Motor neuron (in vitro differentiated cells): ENCODE measurements around the gene PTPRR. TPM values are rescaled to one million over a fixed set of nuclear protein-coding genes. Genes with fewer than 3 reads are reported as not detected.

Experiments used
- ATAC-seq, 8 experiments: fragments of 200-7000 bp; cut with Tn5 transposase; replicated peaks in 6 of 8; 2 replicates each; pipeline ENCODE4 v1.8.0; 2021; ENCODE audit warnings: mild to moderate bottlenecking in 8 of 8, moderate library complexity in 8 of 8
- H3K27ac ChIP-seq, 2 donors: fragments of 250-450 bp; sonication (Bioruptor Pico); 2 replicates each; pipeline ENCODE4 v1.9.0; 2021; ENCODE audit warnings: antibody characterized with exemption in 2 of 2, mild to moderate bottlenecking in 2 of 2, moderate library complexity in 1 of 2
- H3K4me1 ChIP-seq, 2 donors: fragments of 250-450 bp; sonication (Bioruptor Pico); replicated peaks in 1 of 2; 2 replicates each; pipeline ENCODE4 v1.6.1; 2021; ENCODE audit warnings: antibody characterized with exemption in 2 of 2, mild to moderate bottlenecking in 2 of 2, moderate library complexity in 1 of 2
- H3K4me3 ChIP-seq, 5 donors: fragments of 250-450 bp; sonication (Bioruptor Pico); 2 replicates each; pipeline ENCODE4 v1.9.0; 2021; ENCODE audit warnings: antibody characterized with exemption in 5 of 5, mild to moderate bottlenecking in 5 of 5, moderate library complexity in 4 of 5
- WGBS, 10 experiments: fragments of 450-650 bp; shearing (Covaris generic); methylation state at CpG; one replicate each; pipeline ENCODE4 v1.0.0; 2022; 5-methylcytosine and 5-hydroxymethylcytosine counted together
- in situ Hi-C, 9 experiments: fragments of 400-800 bp; cut with MboI; loops; one replicate each; pipeline ENCODE4 v1.15.0; 2021; ENCODE audit warnings: low sequenced_read_pairs in 9 of 9, low pct_unique_long_range_greater_than_20kb in 2 of 9; ENCODE audit not compliant: unreplicated experiment in 9 of 9
- total RNA-seq, 8 experiments: library from RNA; unstranded; fragments of 300-600 nt; gene quantifications; 2 replicates each; pipeline versions ENCODE4 v1.2.3 to v1.2.4, GENCODE V29; 2022

PTPRR gene
- total RNA-seq, 8 experiments from 2014 or later = 0.18 to 3.6 (median 2.1) TPM; not detected in 1

- 0 to 100% (median 76%) methylated on average over 1 to 2 of the region's 2 CpGs for WGBS, 10 experiments
- peak in 1 of 8 experiments; percentile 11 for ATAC-seq
- in situ Hi-C loops = no loop called here
- H3K4me1 ChIP-seq = peaks cover 0 to 10% of the 10 kb centered on the region in 2 donors
- H3K27ac ChIP-seq = no peak overlapping the region
- H3K4me3 ChIP-seq = no peak overlapping the region
These were observed 158.5 kb downstream of the PTPRR start for GRCh38 chr12:70762000-70762399.

- 77 to 100% (median 93%) methylated on average over 5 to 10 of the region's 12 CpGs for WGBS, 10 experiments
- no peak overlapping the region for H3K4me3 ChIP-seq
- in situ Hi-C loops = no loop called here
- no peak for ATAC-seq
- peaks cover 0 to 18% of the 10 kb centered on the region in 2 donors for H3K4me1 ChIP-seq
- no peak overlapping the region for H3K27ac ChIP-seq
These were observed 161.2 kb downstream of the PTPRR start for GRCh38 chr12:70759161-70759918.

- no peak overlapping the region for H3K4me3 ChIP-seq
These were observed 162.1 kb downstream of the PTPRR start for GRCh38 chr12:70758494-70758845.

DNA sequence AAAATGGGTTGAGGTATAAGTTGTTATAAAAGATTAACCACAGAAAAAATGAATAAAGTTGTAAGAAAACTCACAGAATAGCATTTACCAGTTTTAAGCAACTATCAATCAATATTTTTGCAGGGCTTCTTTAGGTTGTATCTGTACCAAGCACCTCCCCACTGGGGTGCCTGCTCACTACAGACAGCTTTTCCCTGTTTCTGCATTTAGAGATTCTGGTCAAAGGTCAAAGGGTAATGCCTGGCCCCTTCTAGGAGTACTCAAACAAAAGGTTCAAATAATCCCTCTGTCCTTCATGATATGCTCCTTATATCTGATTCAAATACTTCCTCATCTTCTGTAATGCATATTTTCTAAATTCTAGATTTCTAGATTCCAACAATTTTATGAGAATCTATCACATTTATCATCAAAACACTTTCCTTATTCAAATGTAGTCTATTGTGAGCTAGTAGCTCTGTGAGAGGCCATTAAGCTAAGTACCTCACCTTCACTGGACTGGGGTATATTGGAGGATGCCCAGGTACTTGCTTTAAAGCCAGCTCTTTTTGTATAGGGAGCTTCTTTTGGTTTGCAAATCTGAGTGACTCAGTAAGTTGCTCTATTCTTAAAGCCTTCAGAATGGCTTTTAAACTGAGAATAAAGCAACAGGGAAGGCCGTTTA is 162.6 kb downstream of the PTPRR start:
- 0 to 33% (median 27%) methylated on average over 1 of the region's 1 CpG; no CpG with 5 or more reads in 6 of the 10 experiments for WGBS, 10 experiments
- peaks cover 0 to 24% of the 10 kb centered on the region in 2 donors for H3K4me1 ChIP-seq
- no peak overlapping the region for H3K4me3 ChIP-seq
- ATAC-seq = no peak
- H3K27ac ChIP-seq = no peak overlapping the region
- in situ Hi-C loops = no loop called here

More at GRCh38 chr12:70758494-70758845, 162.1 kb downstream of the PTPRR start:
- in situ Hi-C loops = no loop called here
- 35 to 90% (median 71%) methylated on average over 2 to 5 of the region's 5 CpGs; no CpG with 5 or more reads in 2 of the 10 experiments for WGBS, 10 experiments
- ATAC-seq = no peak
- Histone ChIP-seq H3K4me1 (peaks cover 0 to 24% of the 10 kb centered on the region in 2 donors), H3K27ac (no peak overlapping the region)

- Histone ChIP-seq H3K4me3 (no peak overlapping the region), H3K27ac (no peak overlapping the region), H3K4me1 (peaks cover 0 to 24% of the 10 kb centered on the region in 2 donors)
- 11 to 100% (median 70%) methylated on average over 1 to 2 of the region's 2 CpGs for WGBS, 10 experiments
- ATAC-seq = no peak
- in situ Hi-C loops = no loop called here
These were observed 163.7 kb downstream of the PTPRR start for GRCh38 chr12:70756791-70757190.

DNA sequence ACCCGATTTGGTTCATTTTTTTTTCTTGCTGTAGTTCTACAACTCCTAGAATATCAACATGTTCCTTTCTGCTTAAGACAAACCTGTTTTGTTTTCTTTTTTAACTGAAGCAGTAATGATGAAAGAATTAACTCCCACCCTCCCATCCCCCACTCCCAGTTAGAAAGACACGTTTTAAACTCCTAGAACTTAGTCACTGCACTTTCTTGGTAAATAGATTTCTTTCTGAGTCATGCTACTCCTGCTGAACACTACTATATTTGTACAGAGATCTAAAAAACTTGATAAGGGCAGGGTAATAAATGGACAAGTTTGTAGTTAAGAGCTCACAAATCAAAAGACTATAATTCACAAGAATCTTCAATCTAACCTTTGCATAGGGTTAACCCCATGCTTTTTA is 164.4 kb downstream of the PTPRR start:
- peaks cover 0 to 24% of the 10 kb centered on the region in 2 donors for H3K4me1 ChIP-seq
- no peak overlapping the region for H3K27ac ChIP-seq
- no peak overlapping the region for H3K4me3 ChIP-seq
- WGBS, 10 experiments = 13 to 100% (median 62%) methylated on average over 1 to 2 of the region's 2 CpGs
- peak in 2 of 8 experiments; percentile 12 to 67 for ATAC-seq
- in situ Hi-C loops = no loop called here

DNA sequence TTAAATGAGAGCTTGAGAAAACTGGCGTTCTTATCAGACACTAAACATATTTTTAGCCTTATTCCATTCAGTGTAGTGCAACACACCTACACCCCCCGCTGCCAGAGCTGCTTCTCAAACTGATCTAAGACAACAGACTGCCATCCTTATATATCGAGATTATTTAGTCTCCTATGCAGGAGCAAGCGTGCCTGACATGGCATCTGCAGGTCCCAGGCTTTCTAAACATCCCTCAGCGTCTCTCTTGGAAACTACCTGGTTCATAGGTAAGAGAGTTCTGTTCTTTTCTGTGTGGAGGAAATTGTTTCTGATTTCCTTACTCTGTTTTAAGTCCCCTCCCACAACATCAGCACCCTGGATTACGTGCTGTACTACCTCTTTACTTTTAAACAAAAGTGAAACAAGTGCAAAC is 166.2 kb downstream of the PTPRR start:
- H3K4me3 ChIP-seq = no peak overlapping the region
- H3K4me1 ChIP-seq = peaks cover 0 to 24% of the 10 kb centered on the region in 2 donors
- ATAC-seq = no peak
- H3K27ac ChIP-seq = no peak overlapping the region
- in situ Hi-C loops = no loop called here
- WGBS, 10 experiments = 30 to 89% (median 59%) methylated on average over 1 to 6 of the region's 6 CpGs

GRCh38 chr12:70752327-70752726 is 168.2 kb downstream of the PTPRR start:
- peak in 3 of 8 experiments; percentile 80 to 91 (median 90) for ATAC-seq
- in situ Hi-C loops = no loop called here
- Histone ChIP-seq H3K4me3 (no peak overlapping the region), H3K4me1 (peaks cover 0 to 17% of the 10 kb centered on the region in 2 donors), H3K27ac (no peak overlapping the region)
- WGBS, 10 experiments = 0 to 100% (median 80%) methylated on average over 1 to 3 of the region's 3 CpGs; no CpG with 5 or more reads in 2 of the 10 experiments

- no peak overlapping the region for H3K4me3 ChIP-seq
- no peak overlapping the region for H3K27ac ChIP-seq
- H3K4me1 ChIP-seq = peaks cover 0 to 7% of the 10 kb centered on the region in 2 donors
- in situ Hi-C loops = loop anchor here in 6 of 9 experiments (25.0 kb wide), 4 partner anchors 262 to 887 kb away; no protein-coding TSS in a partner anchor
- WGBS, 10 experiments = 57 to 100% (median 92%) methylated on average over 1 to 2 of the region's 2 CpGs
- no peak for ATAC-seq
These were observed 170.6 kb downstream of the PTPRR start for GRCh38 chr12:70749931-70750330.

- H3K4me3 ChIP-seq = no peak overlapping the region
- WGBS, 10 experiments = 83 to 100% (median 100%) methylated on average over 1 of the region's 1 CpG; no CpG with 5 or more reads in 3 of the 10 experiments
- in situ Hi-C loops = loop anchor here in 6 of 9 experiments (25.0 kb wide), 4 partner anchors 263 to 888 kb away; no protein-coding TSS in a partner anchor
- ATAC-seq = no peak
- H3K27ac ChIP-seq = no peak overlapping the region
- peaks cover 0 to 2% of the 10 kb centered on the region in 2 donors for H3K4me1 ChIP-seq
These were observed 171.7 kb downstream of the PTPRR start for GRCh38 chr12:70748809-70749208.

- Histone ChIP-seq H3K4me3 (no peak overlapping the region), H3K4me1 (no peaks in the 10 kb centered on the region), H3K27ac (no peak overlapping the region)
- no peak for ATAC-seq
- in situ Hi-C loops = loop anchor here in 6 of 9 experiments (25.0 kb wide), 4 partner anchors 265 to 890 kb away; no protein-coding TSS in a partner anchor
- 33 to 93% (median 75%) methylated on average over 1 to 6 of the region's 6 CpGs for WGBS, 10 experiments
These were observed 172.9 kb downstream of the PTPRR start for GRCh38 chr12:70747445-70748260.

DNA sequence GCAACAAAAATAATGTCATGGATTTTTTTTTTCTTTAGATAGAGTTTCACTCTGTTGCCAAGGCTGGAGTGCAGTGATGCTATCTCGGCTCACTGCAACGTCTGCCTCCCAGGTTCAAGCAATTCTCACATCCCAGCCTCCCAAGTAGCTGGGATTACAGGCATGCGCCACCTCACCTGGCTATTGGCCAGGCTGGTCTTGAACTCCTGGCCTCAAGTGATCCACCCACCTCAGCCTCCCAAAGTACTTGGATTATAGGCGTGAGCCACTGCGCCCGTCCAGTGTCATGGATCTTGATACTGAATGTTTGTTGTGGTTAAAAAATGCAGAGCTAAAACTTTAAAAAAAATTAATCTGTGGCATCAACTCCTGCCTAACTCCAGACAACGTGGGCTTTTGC is 175.5 kb downstream of the PTPRR start:
- WGBS, 10 experiments = 65 to 92% (median 75%) methylated on average over 1 to 7 of the region's 7 CpGs; no CpG with 5 or more reads in 3 of the 10 experiments
- in situ Hi-C loops = loop anchor here in 6 of 9 experiments (25.0 kb wide), 4 partner anchors 267 to 892 kb away; no protein-coding TSS in a partner anchor

More for the DNA sequence above, 175.5 kb downstream of the PTPRR start:
- no peak for ATAC-seq
- H3K27ac ChIP-seq = no peak overlapping the region
- no peak overlapping the region for H3K4me3 ChIP-seq
- no peaks in the 10 kb centered on the region for H3K4me1 ChIP-seq
